HG03045 (cell line): ENCODE measurements around the gene MSH5.
"Not testable (repeated sequence)": the region's sequence is repeated elsewhere in the genome, so short reads cannot be mapped to it uniquely, and the experiment has no call there.

Experiments
- ATAC-seq: cut with Tn5 transposase; IDR thresholded peaks from one replicate; pipeline ENCODE4 v1.9.1; 2021; ENCODE audit warnings: mild to moderate bottlenecking, moderate library complexity; ENCODE audit not compliant: unreplicated experiment

MSH5 gene

DNA sequence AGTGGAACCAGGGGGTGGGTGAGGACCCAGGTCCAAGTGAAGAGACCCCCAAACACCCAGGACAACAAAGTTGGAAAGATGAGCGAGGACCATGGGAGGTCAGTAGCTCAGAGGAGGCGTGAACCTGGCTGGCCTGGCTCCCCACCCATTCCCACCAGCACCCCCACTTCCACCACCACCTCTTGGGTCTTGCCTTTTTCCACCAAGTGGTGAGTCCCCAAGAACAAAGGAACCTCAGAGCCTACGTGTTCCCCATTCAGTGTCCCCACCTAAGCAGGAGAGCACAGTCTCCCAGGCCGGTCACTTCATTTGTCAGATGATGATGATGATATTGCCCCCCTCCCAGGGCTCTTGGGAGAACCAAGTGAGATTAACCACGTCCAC lies 37.9 kb downstream of the MSH5 start:
- ATAC-seq = no peak

DNA sequence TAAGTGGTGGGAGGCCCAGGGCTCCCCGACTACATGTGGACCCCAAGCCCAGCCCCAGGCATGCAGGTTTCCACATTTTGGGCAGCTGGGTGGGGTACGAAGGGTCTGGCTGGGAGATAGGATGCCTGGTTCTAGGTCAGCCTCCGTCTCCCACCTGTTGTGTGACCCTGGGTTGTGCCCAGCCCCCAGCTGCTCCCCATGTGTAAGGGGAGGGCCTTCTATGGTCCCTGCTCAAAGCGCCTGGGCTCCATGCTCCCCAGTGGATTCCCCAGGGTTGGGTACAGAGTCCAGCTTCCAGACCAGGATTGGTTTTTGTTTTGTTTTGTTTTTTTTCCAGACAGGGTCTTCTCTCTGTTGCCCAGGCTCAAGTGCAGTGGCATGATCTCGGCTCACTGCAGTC lies 38.4 kb downstream of the MSH5 start:
- ATAC-seq = no peak

DNA sequence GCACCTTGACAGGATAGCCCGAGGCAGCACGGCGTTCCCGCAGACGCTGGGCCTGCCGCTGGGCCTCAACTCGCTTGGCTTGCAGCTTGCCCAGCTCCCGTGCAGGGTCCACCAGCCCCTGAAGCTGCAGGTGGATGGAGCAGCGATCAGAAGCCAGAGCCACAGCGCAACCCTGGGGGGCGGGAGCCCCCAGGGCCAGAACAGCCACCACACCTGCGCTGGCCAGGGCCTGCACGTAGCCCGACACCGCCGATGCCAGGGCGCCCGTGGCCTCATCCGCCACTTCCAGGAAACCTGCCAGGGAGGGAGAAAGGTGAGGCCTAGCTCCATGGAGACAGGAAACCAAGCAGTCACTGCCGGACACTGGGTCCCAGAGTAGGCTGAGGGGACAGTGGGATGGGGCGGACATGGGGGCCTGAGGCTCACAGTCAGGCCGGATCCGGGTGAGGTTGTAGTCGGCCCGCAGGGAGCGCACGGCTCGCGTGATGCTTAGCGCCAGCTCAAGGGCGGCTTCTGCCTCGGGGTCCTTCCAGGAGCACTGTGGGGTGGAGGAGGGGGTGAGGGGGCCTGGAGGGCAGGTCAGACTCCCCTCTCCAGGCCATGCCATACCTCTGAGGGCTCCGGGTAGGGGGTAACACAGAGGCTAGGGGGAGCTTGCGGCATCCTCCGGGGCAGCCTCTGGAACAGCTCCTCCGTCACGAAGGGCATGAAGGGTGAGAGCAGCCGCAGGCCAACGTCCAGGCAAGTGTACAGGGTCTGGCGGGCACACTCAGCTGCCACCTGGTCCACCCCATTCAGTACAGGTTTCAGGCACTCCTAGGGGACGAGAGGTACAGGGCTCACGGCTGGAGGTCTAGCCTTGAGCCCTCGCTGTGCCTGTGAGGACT lies 39.4 kb downstream of the MSH5 start:
- no peak for ATAC-seq

DNA sequence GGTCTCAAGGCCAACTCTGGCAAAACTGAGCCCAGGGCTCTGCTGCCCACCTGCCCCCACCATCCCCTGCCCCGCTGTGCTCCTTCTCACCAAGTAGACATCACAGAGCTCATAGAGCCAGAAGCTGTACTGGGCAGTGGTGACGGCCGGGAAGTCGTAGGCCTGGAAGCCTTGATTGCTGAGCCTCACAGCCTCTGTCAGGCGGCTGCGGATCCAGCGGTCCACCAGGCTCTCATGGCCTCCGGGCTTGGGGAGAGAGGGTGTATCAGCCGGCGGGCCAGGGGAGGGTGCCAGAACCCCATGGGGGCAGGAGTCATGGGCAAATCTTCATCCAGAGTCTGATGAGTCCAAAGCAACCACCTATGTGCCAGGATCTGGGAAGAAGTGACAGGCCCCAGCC lies 40.1 kb downstream of the MSH5 start:
- ATAC-seq = no peak

DNA sequence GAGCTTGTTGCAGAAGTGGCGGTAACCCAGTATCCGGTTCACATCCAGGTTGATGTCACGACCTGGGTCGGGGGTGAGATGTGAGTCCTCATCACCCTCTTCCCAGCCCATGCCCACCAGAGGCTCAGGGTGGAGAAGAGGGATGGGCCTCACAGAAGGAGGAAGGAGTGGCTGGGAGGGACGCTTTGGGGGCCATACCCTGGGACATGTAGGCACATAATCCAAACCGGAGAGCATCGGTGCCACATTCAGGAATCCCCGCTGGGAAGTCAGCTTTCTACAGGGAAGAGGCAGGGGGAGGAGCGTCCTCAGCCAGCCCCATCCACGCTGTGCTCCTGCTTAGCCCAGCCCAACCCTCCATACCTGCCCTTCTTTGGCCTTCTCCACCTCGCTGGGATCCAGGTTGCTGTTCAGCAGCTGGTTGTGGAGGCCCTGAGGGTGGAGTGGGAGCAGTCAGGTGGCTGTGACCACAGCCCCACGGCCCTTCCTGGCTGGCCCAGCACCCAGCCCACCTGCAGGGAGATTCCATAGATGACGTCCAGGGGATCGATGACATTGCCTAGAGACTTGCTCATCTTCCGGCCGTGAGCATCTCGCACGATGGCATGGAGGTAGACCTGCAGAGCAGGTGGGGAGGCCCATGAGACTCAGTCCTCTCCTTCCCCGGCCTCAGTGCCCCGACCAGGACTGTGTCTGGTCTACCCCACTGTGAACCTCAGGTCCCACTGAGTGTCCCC lies 40.9 kb downstream of the MSH5 start:
- ATAC-seq = no peak

DNA sequence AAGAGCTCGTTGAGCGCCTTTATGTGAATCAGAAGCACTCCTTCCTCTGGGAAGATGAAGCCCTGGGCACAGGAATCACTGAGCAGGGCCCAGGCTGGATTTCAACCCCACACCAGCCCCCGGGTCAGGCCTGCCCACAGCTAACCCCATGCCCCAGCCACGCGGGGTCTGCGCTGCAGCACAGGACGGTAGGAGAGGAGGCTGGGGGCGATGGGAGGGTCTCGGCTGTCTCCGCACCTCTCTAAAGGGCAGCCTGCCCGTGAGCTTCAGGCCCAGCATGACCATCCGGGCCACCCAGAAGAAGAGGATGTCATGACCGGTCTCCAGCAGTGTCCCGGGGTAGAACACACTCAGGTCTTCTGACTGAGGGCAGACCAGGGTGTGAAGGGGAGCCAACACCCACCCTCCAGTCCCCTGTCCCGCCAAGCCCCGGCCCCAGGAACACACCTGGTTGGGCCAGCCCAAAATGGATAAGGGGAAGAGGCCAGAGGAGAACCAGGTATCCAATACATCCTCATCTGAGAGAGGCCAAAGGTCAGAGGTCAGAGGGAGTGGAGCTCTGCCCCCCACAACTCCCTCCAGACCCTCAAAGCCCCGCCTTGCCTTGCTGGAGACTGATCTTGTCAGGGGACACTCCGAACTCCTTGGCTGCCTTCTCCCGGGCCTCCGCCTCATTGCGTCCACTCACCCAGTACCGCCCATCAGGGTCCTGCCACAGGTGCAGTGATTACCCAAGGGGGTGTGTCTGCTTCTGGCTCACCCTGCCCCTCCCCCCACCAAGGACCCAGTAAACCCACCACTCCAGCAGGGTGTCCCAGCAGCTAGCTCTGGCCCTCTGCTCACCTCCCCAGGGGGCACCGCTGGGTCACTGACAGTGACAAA lies 41.7 kb downstream of the MSH5 start:
- ATAC-seq = no peak

DNA sequence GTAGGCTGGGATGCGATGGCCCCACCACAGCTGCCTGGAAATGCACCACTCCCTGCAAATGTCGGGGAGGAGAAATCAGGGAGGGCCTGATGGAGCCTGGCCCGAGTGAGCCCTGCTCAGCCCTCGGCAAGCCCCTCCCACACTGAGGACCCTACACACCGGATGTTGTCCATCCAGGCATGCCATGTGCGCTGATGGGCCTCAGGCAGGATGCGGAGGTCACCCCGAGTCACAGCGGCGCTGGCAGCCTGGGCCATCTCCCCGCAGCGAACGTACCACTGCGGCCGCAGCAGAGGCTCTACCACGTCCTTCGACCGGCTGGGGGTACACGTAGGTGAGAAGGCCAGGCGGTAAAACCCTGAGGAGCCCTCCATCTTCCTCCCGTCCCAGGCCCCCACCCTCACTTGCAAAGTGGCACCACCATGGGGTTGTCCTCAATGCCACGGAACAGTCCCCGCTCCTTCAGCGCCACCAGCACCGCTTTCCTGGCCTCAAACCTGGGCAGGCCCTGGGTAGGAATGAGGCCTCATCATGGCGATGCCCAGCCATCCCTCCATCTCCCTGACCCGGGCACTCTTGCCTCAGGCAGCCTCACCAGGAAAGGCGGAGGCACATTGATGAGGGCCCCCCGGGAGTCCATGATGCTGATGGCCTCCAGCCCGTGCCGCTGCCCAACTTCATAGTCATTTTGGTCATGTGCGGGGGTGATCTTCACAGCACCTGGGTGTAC lies 42.5 kb downstream of the MSH5 start:
- no peak for ATAC-seq

DNA sequence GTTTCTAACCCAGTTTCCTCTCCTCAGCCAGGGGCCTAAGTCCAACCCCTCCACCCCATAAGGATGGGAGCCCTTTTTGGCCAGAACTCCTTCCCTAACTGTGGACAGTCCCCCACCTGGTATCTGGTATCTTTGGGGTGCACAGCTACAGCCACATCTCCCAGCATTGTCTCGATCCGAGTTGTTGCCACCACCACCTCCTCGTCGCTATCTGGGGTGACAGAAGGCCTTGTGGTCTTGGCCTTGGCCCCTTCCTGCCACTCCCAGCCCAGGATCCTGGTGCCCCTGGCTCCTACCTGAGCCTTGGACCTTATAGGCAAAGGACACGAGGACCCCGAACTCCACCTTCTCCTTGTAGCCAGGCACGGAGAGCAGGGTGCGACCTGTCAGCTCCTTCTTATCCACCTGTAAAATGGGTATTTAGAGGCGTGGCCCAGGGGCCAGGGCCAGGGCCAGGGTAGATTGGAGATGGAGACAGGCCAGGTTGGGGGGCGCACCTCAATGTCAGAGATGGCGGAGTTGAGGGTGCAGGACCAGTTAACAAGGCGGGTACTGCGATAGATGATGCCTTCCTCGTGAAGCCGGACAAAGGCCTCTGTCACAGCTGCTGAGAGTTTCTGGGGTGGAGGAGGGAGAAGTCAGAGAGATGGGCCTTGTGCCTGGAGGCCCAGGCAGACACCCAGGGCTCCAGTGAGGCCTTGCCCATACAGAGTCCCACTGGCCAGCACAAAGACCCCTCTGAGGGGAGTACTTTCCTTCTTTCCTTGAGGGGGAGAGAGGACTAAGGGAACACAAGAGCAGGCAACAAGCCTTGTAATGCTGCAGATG lies 44.5 kb downstream of the MSH5 start:
- ATAC-seq = no peak

DNA sequence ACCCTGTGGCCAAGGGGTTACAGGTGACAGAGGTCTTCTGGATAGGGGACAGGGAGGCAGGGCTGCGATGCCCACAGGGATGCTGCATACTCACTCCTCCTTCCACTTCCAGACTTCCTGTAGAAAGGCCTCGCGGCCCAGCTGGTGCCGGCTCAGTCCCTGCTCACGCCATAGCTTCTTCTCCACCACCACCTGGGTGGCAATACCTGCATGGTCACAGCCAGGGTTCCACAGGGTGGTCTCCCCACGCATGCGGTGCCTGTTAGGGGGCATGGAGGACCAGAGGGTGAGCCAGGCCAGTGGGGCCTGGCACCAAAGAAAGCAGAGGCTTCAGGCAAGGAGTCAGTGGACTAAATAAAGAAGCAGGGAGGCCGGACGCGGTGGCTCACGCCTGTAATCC lies 45.7 kb downstream of the MSH5 start:
- no peak for ATAC-seq

DNA sequence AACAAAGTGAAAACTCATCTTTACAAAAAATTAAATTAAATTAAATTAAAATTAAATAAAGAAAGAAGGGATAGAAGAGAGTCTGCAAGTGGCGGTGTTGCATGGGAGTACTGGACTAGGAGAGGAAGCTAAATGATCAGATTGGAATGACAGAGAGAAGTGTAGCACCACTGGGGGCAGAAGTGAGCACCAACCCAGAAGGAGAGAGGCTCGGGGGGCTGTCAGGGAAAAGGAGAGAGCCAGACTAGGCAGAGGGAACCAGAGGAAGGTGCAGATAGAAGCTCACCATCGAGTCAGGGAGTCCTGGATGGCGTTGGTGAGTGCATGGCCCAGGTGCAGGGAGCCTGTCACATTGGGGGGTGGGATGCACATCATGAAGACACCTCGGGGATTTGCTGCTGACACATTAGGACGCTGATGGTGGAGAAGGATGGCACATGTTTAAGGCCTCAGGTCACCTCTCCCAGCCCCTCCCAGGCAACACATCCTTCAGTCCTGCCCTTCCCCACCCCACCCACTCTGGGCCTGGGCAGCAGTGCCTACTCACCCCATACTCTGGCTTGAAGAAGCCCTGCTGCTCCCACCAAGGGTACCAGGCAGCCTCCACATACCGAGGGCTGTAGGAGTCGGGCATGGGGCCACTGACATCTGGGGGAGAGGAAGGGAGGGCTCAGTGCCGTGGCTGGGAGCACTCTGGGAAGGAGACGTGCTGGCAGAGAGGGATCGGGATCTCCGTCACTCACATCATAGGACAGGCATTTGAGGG lies 51.7 kb downstream of the MSH5 start:
- ATAC-seq = no peak

DNA sequence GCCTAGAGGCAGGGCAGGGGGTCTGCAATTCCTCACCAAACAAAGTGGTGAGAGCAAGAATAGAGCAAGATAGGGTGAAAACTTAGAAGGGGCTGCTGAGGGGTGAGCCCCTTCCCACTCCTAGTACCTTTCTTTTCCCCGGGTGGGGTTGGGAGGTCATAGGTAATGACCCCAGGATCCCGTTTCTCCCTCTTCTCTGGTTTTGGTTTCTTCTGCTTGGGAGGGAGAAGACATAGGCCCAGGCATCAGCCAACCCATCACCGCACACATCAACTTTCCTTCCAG lies 52.2 kb downstream of the MSH5 start:
- ATAC-seq = no peak

DNA sequence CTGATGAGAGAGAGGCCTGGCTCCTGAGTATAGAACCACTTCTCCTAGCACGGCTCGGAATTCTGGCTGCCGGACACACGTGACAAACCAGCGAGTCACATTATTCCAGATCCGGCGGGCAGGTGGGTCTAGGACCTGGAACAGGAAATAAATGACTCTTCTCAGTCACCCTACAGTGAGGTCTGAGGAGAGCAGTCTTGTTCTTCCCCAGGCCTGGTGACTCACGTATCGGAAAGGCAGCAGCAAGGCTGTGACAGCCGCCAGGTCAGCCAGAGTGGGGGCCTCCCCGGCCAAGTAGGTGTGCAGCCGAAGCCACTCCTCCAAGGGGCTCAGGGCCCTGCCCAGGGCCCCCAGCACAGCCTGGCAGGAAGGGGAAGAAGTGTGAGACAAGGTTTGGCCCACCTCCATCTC lies 53.0 kb downstream of the MSH5 start:
- no peak for ATAC-seq

DNA sequence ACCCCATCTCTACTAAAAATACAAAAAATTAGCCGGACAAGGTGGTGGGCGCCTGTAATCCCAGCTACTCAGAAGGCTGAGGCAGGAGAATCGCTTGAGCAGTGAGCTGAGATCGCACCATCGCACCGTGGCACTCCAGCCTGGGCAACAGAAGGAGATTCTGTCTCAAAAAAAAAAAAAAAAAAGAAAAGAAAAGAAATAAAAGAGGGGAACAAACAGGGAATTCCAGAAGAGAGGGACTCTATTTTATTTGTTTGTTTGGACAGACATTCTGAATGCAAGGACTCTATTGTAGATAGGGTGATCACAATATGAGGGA lies 54.1 kb downstream of the MSH5 start:
- not testable (repeated sequence) for ATAC-seq

DNA sequence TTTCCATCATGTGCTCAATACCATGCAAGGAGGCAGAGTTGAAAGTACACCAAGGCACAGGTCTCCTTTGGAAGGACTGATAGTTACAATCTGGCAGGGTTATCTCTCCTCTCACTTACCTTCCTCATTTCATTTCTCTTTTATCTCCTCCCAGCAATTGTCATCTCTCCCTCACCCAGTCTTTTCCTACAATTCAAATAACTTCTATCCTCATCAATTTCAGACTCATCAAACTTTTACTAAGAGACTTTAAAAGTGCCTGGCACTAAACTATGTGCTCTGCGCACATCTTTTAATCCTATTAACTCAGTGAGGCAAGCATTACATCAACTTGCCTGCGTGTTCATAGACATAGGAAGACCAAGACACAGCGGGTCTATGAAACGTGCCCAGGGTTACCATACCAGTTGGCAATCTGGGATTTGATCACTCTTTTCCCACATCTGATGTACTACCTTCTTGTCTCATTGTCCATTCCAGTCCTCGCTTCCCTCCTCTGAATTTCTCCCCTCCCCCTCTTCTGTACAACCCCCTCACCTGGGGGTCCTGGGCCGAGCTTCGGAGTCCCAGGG lies 54.6 kb downstream of the MSH5 start:
- ATAC-seq = no peak

DNA sequence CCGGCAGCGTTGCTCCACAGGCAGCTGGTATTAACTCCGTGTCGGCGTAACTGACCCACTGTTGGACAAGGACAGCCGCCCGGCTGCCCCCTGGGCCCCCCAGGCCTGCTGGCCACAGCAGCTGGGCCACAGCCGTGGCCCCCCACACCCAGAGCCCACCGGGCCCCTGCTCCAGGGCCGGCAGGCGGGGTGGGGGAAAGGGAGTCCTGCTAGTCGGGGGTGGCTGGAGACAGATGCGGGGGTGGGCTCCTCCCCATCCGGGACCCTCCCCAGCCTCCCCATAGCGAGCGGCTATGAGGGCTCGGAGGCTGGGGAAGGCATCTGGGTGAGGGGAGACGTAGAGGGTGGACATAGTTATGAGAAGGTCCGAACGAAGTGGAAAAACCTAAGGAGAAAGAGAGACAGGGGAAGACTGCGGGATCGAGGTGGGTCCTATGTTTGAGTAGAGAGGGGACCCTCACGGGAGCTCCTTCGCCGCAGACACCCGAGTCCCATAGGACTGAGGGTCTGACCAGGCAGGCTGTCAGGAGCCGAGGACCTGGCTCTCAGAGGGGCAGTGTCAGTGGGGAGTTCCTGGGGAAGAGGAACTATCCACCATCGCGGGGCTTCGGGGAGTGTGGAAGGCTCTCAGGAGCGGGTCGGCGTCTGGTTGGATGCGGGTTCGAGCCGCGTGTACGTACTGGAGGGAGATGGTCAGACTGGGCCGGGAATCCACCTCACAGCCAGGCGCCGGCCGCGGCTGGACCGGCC lies 55.2 kb downstream of the MSH5 start:
- ATAC-seq = peak; percentile 16

DNA sequence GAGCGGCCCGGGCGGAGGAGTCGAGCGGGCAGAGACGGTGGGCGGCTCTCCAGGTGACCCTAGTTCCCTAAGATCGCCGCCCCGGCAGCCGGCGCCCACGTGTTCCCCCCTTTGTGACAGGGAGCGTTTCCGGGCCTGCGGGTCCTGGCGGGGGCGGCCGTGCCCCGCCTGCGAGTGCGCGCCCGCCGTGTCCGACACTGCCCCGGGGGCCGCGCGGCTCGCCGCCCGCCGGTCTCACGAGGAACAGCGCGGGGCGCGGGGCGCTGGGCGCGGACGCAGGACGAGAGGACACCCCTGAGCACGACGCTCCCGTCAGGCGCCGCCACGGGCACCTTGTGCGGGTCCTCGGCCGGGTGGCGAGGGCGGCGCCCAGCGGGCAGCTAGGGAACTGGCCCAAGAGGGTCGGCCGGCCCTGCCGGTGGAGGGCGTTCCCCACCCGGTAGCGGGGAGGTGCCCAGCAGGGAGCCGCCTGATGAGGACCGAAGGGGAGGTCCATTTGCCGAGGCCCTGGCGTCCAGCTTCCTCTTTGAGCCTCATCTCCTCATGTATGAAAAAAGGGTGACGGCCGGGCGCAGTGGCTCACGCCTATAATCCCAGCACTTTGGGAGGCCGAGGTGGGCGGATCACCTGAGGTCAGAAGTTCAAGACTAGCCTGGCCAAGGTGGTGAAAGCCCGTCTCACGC lies 56.0 kb downstream of the MSH5 start, which contains the start of gene VARS1:
Gene VARS1 (minus strand): TSS at position 137 of the 683 bp plus-strand sequence. CDS start 535 bp downstream, outside the sequence.
- ATAC-seq = peak; percentile 70

DNA sequence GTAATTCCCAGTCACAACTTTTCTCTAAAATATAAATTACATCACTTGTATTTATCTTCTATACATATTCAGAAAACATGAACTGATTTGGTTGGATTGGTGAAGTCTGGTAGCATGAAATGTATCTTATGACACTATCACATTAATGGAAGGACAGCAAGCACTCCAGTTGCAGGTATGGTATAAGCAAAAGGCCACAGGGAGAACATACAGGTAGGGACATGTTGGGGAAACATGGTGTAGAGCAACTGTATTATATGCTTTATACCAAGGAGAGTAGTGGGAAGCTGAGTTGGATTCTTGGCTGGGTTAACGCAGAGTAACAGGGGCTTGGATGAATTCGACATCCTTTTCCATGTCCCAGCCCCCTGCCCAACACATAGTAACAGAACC lies 57.2 kb downstream of the MSH5 start:
- ATAC-seq = no peak

DNA sequence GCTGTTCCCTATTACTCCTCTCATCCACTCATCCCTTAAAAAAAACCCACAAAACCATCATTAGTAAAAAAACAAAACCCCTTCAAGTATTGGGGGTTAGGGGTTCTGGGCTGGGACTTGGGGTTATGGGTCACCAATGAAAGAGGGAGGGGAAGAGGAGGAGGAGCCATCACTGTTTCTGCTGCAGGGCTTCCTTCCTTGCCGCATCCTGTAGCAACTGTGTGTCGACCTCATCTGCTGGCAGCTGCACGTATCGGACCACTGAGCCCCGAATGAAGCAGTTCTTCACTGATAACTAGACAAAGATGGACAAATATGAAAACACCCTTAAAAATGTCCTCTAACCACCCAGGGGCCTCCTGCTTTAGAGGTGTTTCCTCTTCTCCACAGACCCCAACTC lies 57.8 kb downstream of the MSH5 start:
- no peak for ATAC-seq
